Glutamatergic neuron (in vitro differentiated cells): ENCODE data around the gene CEACAM3. TPM values are rescaled to one million over a fixed set of nuclear protein-coding genes. Genes with fewer than 3 reads are reported as not detected.

Experiments
- DNase-seq: peaks from one replicate; pipeline ENCODE4 v3.0.0; 2022
- H3K27ac Mint-ChIP-seq: one replicate; pipeline ENCODE4 v1.8.0; 2020; ENCODE audit warnings: mild to moderate bottlenecking, mixed read lengths, inconsistent platforms; ENCODE audit not compliant: unreplicated experiment
- H3K27me3 Mint-ChIP-seq: one replicate; pipeline ENCODE4 v1.8.0; 2020; ENCODE audit warnings: mild to moderate bottlenecking, moderate library complexity, mixed read lengths, inconsistent platforms; ENCODE audit not compliant: unreplicated experiment
- H3K36me3 Mint-ChIP-seq: one replicate; pipeline ENCODE4 v1.8.0; 2020; ENCODE audit warnings: mild to moderate bottlenecking, mixed read lengths, inconsistent platforms; ENCODE audit not compliant: unreplicated experiment
- H3K4me1 Mint-ChIP-seq: one replicate; pipeline ENCODE4 v1.8.0; 2020; ENCODE audit warnings: mild to moderate bottlenecking, low read depth, mixed read lengths, inconsistent platforms; ENCODE audit not compliant: unreplicated experiment
- H3K4me3 Mint-ChIP-seq: one replicate; pipeline ENCODE4 v1.8.0; 2020; ENCODE audit warnings: mild to moderate bottlenecking, mixed read lengths, inconsistent platforms; ENCODE audit not compliant: unreplicated experiment
- H3K9me3 Mint-ChIP-seq: one replicate; pipeline ENCODE4 v1.8.0; 2020; ENCODE audit warnings: mild to moderate bottlenecking, moderate library complexity, mixed read lengths, inconsistent platforms; ENCODE audit not compliant: unreplicated experiment
- CTCF ChIP-seq: fragments of 200-600 bp; sonication (generic); IDR thresholded peaks from one replicate; pipeline ENCODE4 v1.5.0; 2021; ENCODE audit not compliant: partially characterized antibody, unreplicated experiment
- total RNA-seq: library from RNA; stranded (reverse); fragmentation: NEBNext Ultra II Directional; extraction: Animal tissue kit (Norgen Biotek cat#: 25700); gene quantifications from one replicate; pipeline ENCODE4 v1.2.1, GENCODE V29; 2021; ENCODE audit not compliant: unreplicated experiment

CEACAM3 gene
- total RNA-seq, 1 donor from 2014 or later = not detected

- no peak overlapping the region for H3K4me3 Mint-ChIP-seq
- peaks cover 5% of the 10 kb centered on the region for H3K4me1 Mint-ChIP-seq
- no peak for DNase-seq
- no peak overlapping the region for H3K27ac Mint-ChIP-seq
- peaks cover 10% of the 10 kb centered on the region for H3K27me3 Mint-ChIP-seq
- no peaks in the 10 kb centered on the region for H3K36me3 Mint-ChIP-seq
- TF ChIP-seq CTCF = no peak
- H3K9me3 Mint-ChIP-seq = peaks cover 5% of the 10 kb centered on the region
Observed at GRCh38 chr19:41808663-41809566, 12.5 kb downstream of the CEACAM3 start.

- peaks cover 6% of the 10 kb centered on the region for H3K4me1 Mint-ChIP-seq
- H3K27me3 Mint-ChIP-seq = peaks cover 9% of the 10 kb centered on the region
Observed at GRCh38 chr19:41810301-41810700, 13.9 kb downstream of the CEACAM3 start.

DNA sequence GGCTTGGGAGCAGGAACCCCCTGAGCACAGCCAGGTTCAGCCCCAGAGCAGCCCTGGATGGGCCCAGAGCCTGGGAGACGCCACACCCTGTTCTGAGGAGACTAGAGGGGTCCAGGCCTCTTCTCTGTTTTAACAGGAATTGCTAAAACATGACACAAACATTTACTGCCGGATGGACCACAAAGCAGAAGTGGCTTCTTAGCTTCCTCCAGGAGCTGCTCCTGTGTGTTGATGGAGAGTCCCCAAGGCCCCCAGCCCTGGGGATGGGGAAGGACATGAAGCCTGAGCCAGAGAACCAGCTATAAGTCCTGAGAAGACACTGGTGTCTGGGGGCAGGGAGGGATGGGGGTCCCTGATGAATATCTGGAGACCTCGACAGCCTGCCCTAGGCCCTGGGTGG is 14.6 kb downstream of the CEACAM3 start:
- DNase-seq = no peak
- H3K4me1 Mint-ChIP-seq = peaks cover 6% of the 10 kb centered on the region
- H3K36me3 Mint-ChIP-seq = no peaks in the 10 kb centered on the region
- H3K9me3 Mint-ChIP-seq = peaks cover 5% of the 10 kb centered on the region
- H3K27ac Mint-ChIP-seq = no peak overlapping the region
- TF ChIP-seq CTCF = no peak
- H3K27me3 Mint-ChIP-seq = peaks cover 9% of the 10 kb centered on the region
- H3K4me3 Mint-ChIP-seq = no peak overlapping the region

More at GRCh38 chr19:41810301-41810700, 13.9 kb downstream of the CEACAM3 start:
- DNase-seq = no peak
- TF ChIP-seq CTCF = no peak
- H3K9me3 Mint-ChIP-seq = peaks cover 5% of the 10 kb centered on the region
- no peaks in the 10 kb centered on the region for H3K36me3 Mint-ChIP-seq
- no peak overlapping the region for H3K4me3 Mint-ChIP-seq
- no peak overlapping the region for H3K27ac Mint-ChIP-seq

DNA sequence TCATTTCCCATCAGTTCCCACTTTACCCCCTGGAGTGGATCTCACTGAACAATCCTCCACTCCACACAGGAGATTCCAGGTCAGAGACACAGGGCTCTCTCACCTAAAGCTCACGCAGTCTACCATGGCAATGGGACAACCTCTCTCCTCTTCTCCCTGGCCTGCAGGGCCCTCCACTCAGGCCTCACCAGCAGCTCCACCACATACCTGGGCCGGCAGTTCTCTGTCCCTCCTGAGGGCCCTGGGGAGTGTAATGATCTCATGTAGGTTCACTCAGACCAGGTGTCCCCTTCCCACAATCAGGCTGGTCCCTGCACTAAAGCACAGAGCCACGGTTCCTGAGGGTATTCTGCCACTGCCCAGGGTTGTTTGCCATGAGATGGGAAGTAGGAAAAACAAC is 15.6 kb downstream of the CEACAM3 start:
- peaks cover 5% of the 10 kb centered on the region for H3K9me3 Mint-ChIP-seq
- H3K36me3 Mint-ChIP-seq = no peaks in the 10 kb centered on the region
- no peak for TF ChIP-seq CTCF
- H3K4me3 Mint-ChIP-seq = no peak overlapping the region
- no peak for DNase-seq
- H3K4me1 Mint-ChIP-seq = peaks cover 6% of the 10 kb centered on the region
- no peak overlapping the region for H3K27ac Mint-ChIP-seq
- peaks cover 9% of the 10 kb centered on the region for H3K27me3 Mint-ChIP-seq

- Mint-ChIP-seq H3K36me3 (no peaks in the 10 kb centered on the region), H3K27ac (peak overlapping the region; percentile 88), H3K4me1 (peaks cover 6% of the 10 kb centered on the region), H3K4me3 (peak overlapping the region; percentile 23), H3K9me3 (peaks cover 3% of the 10 kb centered on the region), H3K27me3 (peaks cover 6% of the 10 kb centered on the region)
- TF ChIP-seq CTCF = no peak
- no peak for DNase-seq
Observed at GRCh38 chr19:41813911-41814310, 17.5 kb downstream of the CEACAM3 start.
